IPS-20b (cell line): ENCODE measurements around the gene SLC6A18.

Experiments
- H3K27ac ChIP-seq: one replicate; pipeline ENCODE4 v1.5.1; 2013; ENCODE audit warnings: low read length
- H3K27me3 ChIP-seq: 2 replicates; pipeline ENCODE4 v1.6.1; 2013; ENCODE audit warnings: mild to moderate bottlenecking, low read length, inconsistent platforms; ENCODE audit not compliant: insufficient read depth
- H3K36me3 ChIP-seq: 2 replicates; pipeline ENCODE4 v1.6.1; 2013; ENCODE audit warnings: low read depth, mild to moderate bottlenecking, inconsistent platforms, low read length, moderate library complexity; ENCODE audit not compliant: insufficient read depth
- H3K4me1 ChIP-seq: 2 replicates; pipeline ENCODE4 v1.6.1; 2013; ENCODE audit warnings: mild to moderate bottlenecking, control low read depth, inconsistent platforms, low read length, moderate library complexity; ENCODE audit not compliant: insufficient read depth
- H3K4me3 ChIP-seq: 2 replicates; pipeline ENCODE4 v1.5.1; 2013; ENCODE audit warnings: mild to moderate bottlenecking, low read length, inconsistent platforms
- H3K9ac ChIP-seq: 2 replicates; pipeline ENCODE4 v1.6.1; 2013; ENCODE audit warnings: low read depth, mild to moderate bottlenecking, inconsistent platforms, low read length, moderate library complexity
- H3K9me3 ChIP-seq: 2 replicates; pipeline ENCODE4 v1.6.1; 2013; ENCODE audit warnings: mild to moderate bottlenecking, low read depth, low read length, inconsistent platforms; ENCODE audit not compliant: insufficient read depth

The SLC6A18 gene

DNA sequence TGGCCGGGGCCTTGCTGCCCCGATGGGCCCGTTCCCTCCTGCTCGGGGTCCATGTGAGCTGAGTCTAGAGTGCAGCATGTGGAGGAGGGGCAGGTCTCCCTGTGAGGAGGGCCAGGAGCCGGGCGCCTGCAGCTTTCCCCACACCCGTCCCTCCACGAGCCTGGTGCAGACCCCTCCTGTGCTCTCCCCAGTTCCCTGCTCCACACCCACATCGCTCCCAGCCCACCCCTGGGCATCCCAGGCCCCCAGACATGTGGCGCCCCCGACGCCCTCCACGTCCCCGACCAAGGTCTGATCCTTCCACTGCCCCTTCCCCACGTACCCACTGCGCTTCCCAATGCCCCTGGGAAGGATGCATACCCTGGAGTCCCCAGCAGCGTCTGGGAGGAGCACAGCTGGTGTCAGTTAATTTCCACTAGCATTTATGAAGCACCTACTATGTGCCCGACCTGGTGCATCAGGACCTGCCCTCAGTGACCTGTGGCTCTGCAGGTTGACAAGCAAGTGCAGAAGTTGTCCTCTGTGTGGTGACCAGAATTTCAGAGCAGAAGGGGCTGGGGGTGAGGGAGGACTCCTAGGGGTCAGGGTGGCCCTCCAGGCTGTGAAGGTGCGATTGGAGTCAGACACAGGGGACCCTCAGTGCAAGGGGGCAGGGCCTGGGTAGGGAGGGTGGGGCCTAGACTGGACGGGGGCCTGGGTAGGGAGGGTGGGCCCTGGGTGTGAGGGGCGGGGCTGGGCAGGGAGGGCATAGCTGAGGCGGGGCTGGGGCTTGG lies 10.8 kb upstream of the SLC6A18 start:
- Histone ChIP-seq H3K4me1 (no peaks in the 10 kb centered on the region), H3K36me3 (no peaks in the 10 kb centered on the region), H3K27ac (no peak overlapping the region), H3K9ac (no peak overlapping the region), H3K4me3 (no peak overlapping the region), H3K9me3 (no peaks in the 10 kb centered on the region), H3K27me3 (peaks cover 7% of the 10 kb centered on the region; the same call in 1 of the 2 replicates)

- Histone ChIP-seq H3K27me3 (peaks cover 7% of the 10 kb centered on the region; the same call in 1 of the 2 replicates), H3K4me3 (no peak overlapping the region), H3K4me1 (no peaks in the 10 kb centered on the region), H3K36me3 (no peaks in the 10 kb centered on the region), H3K27ac (no peak overlapping the region), H3K9me3 (no peaks in the 10 kb centered on the region), H3K9ac (no peak overlapping the region)
Measured at GRCh38 chr5:1214936-1215220, 10.3 kb upstream of the SLC6A18 start.

DNA sequence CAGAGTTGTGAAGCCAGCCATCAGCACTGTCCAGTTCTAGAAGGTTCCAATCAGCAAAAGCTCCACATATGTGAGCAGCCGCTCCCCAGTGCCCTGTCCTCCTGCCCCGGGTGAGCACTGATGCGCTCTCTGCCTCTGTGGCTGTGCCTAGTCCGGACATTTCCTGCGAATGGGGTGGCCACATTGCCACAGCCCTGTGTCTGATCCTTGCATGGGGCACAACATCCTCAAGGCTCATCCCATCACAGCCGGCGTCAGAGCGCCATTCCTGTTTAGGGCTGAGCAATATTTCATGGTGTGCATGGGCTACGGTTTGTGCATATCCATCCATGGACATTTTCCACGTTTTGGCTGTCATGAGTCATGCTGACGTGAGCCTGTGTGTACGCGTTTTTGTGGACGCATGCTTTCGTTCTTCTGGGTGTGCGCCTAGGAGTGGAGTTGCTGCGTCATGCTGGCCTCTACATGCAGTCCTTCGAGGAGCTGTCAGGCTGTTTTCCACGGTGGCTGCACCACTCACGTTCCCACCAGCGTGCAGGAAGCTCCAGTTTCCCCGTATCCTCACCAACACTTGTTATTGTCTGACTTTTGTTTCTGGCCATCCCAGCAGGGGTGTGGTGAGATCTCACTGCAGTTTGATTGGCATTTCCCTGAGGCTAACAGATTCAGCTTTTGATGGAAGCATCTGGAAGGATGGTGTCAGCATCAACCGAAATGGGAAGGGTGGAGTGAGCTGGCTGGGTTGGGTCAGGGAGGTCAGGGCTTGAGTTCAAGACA lies 9.7 kb upstream of the SLC6A18 start:
- Histone ChIP-seq H3K9ac (no peak overlapping the region), H3K4me3 (no peak overlapping the region), H3K27ac (no peak overlapping the region), H3K9me3 (no peaks in the 10 kb centered on the region), H3K4me1 (no peaks in the 10 kb centered on the region), H3K27me3 (peaks cover 7% of the 10 kb centered on the region; the same call in 1 of the 2 replicates), H3K36me3 (no peaks in the 10 kb centered on the region)

DNA sequence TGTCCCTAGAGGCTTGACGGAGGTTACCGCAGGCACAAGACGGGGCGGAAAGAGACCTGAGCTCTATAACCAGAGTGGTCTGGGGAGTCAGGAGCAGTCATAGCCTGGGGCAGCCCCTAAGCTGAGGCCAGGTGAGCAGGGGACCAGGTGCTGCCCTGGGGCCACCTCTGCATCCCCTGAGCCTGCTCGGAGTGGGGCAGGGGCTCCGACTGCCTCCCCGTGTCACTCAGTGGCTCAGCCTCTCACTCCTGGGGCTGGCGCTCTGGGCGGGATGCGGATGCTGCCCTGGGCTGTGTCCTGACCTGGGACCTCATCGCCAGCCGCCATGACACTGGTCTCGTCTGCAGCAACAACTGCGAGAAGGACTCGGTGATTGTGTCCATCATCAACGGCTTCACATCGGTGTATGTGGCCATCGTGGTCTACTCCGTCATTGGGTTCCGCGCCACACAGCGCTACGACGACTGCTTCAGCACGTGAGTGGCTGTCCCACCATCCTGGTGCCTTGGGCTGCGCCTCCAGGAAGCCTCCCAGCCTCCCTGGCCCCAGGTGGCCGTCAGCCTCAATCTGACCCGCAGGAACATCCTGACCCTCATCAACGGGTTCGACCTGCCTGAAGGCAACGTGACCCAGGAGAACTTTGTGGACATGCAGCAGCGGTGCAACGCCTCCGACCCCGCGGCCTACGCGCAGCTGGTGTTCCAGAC lies 8.8 kb upstream of the SLC6A18 start:
- Histone ChIP-seq H3K9me3 (no peaks in the 10 kb centered on the region), H3K27ac (no peak overlapping the region), H3K4me1 (no peaks in the 10 kb centered on the region), H3K4me3 (no peak overlapping the region), H3K27me3 (peaks cover 7% of the 10 kb centered on the region; the same call in 1 of the 2 replicates), H3K9ac (no peak overlapping the region), H3K36me3 (no peaks in the 10 kb centered on the region)

- Histone ChIP-seq H3K9me3 (no peaks in the 10 kb centered on the region), H3K4me3 (no peak overlapping the region), H3K9ac (no peak overlapping the region), H3K27me3 (peaks cover 7% of the 10 kb centered on the region; the same call in 1 of the 2 replicates), H3K27ac (no peak overlapping the region), H3K36me3 (no peaks in the 10 kb centered on the region), H3K4me1 (no peaks in the 10 kb centered on the region)
Measured at GRCh38 chr5:1216918-1217295, 8.3 kb upstream of the SLC6A18 start.

- Histone ChIP-seq H3K27me3 (peaks cover 7% of the 10 kb centered on the region; the same call in 1 of the 2 replicates), H3K4me1 (no peaks in the 10 kb centered on the region), H3K27ac (no peak overlapping the region), H3K9ac (no peak overlapping the region), H3K9me3 (no peaks in the 10 kb centered on the region; the same call in 1 of the 2 replicates), H3K36me3 (no peaks in the 10 kb centered on the region), H3K4me3 (no peak overlapping the region)
Measured at GRCh38 chr5:1217596-1218206, 7.5 kb upstream of the SLC6A18 start.

GRCh38 chr5:1218351-1219080 lies 6.7 kb upstream of the SLC6A18 start:
- Histone ChIP-seq H3K4me3 (no peak overlapping the region), H3K27me3 (peaks cover 7% of the 10 kb centered on the region; the same call in 1 of the 2 replicates), H3K36me3 (no peaks in the 10 kb centered on the region), H3K27ac (no peak overlapping the region), H3K4me1 (no peaks in the 10 kb centered on the region), H3K9me3 (no peaks in the 10 kb centered on the region; the same call in 1 of the 2 replicates), H3K9ac (no peak overlapping the region)

DNA sequence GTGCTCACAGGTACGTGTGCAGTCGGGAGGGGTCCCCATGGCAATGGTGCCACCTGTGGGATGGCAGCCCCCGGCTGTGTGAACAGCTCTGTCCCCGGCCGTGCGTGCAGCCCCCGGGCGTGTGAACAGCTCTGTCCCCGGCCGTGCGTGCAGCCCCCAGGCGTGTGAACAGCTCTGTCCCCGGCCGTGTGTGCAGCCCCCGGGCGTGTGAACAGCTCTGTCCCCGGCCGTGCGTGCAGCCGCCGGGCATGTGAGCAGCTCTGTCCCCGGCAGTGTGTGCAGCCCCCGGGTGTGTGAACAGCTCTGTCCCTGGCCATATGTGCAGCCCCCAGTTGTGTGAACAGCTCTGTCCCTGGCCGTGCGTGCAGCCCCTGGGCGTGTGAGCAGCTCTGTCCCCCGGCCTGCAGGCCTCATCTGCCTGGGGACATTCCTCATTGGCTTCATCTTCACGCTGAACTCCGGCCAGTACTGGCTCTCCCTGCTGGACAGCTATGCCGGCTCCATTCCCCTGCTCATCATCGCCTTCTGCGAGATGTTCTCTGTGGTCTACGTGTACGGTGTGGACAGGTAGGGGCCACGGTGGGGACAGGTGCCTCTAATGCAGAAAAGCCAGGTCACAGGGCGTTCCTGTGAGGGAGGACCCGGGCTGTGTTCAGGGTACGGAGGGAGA lies 5.9 kb upstream of the SLC6A18 start:
- Histone ChIP-seq H3K9me3 (no peaks in the 10 kb centered on the region; the same call in 1 of the 2 replicates), H3K27ac (no peak overlapping the region), H3K4me3 (no peak overlapping the region), H3K9ac (no peak overlapping the region), H3K27me3 (peaks cover 7% of the 10 kb centered on the region; the same call in 1 of the 2 replicates), H3K4me1 (no peaks in the 10 kb centered on the region), H3K36me3 (no peaks in the 10 kb centered on the region)

DNA sequence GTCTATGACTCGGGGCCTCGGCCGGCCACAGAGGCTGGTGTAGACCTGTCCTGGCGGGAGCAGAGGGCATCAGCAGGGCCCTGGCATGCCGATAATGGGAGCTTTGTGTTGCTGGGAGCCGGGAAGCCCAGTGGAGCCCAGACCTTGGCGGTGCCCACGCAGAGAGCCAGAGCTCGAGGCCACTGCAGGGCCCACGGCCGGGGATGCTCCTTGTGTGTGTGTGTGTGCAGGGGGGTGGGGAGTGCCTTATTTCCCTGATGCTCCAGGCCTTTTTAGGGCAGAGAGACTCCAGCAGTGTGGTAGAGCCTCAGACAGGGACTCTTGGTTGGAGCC lies 5.4 kb upstream of the SLC6A18 start:
- H3K4me3 ChIP-seq = no peak overlapping the region
- H3K27me3 ChIP-seq = peaks cover 7% of the 10 kb centered on the region; the same call in 1 of the 2 replicates
- no peaks in the 10 kb centered on the region; the same call in 1 of the 2 replicates for H3K9me3 ChIP-seq
- no peaks in the 10 kb centered on the region for H3K36me3 ChIP-seq
- H3K4me1 ChIP-seq = no peaks in the 10 kb centered on the region
- H3K27ac ChIP-seq = no peak overlapping the region
- H3K9ac ChIP-seq = no peak overlapping the region

DNA sequence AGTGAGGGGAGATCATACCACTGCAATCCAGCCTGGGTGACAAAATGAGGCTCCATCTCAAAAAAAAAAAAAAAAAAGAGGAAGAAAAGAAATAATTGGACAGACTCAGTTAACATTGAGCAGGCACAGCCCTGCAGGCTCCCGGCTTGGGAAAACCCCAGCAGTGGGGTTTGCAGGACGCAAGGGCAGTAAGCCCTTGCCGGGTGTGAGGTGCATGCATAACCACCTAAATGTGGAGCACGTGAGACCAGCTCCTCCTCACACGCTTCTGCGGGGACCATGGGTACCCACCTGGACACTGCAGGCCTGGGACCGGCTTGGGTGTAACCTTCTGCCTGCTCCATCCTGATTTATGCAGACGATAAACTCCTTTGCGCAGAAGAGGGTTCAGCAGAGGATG lies 4.8 kb upstream of the SLC6A18 start:
- H3K4me3 ChIP-seq = no peak overlapping the region
- no peaks in the 10 kb centered on the region for H3K36me3 ChIP-seq
- H3K27ac ChIP-seq = no peak overlapping the region
- no peaks in the 10 kb centered on the region for H3K4me1 ChIP-seq
- H3K27me3 ChIP-seq = peaks cover 7% of the 10 kb centered on the region; the same call in 1 of the 2 replicates
- no peaks in the 10 kb centered on the region; the same call in 1 of the 2 replicates for H3K9me3 ChIP-seq
- no peak overlapping the region for H3K9ac ChIP-seq
